Measurements from ENCODE around the gene PARD3B. TPM values are rescaled to one million over a fixed set of nuclear protein-coding genes. Genes with fewer than 3 reads are reported as not detected.
A peak's percentile ranks its signal among the peaks of the same experiment; 100 is the strongest.

The PARD3B gene
- polyA plus RNA-seq, 3 donors = 36.3 to 41.4 (median 37.7) TPM

GRCh38 chr2:205086662-205087061, 541.4 kb downstream of the PARD3B start:
- no peak for DNase-seq (ENCODE audit: low read depth in 3 of 3, low spot score in 2 of 3)

GRCh38 chr2:205087862-205088261, 542.6 kb downstream of the PARD3B start:
- DNase-seq (ENCODE audit: low read depth in 3 of 3, low spot score in 2 of 3) = no peak

GRCh38 chr2:205089958-205090357, 544.7 kb downstream of the PARD3B start:
- no peak for DNase-seq (ENCODE audit: low read depth in 3 of 3, low spot score in 2 of 3)

- no peak for DNase-seq (ENCODE audit: low read depth in 3 of 3, low spot score in 2 of 3)
Observed at GRCh38 chr2:205091411-205091810, 546.1 kb downstream of the PARD3B start.

GRCh38 chr2:205094031-205094430, 548.8 kb downstream of the PARD3B start:
- DNase-seq (ENCODE audit: low read depth in 3 of 3, low spot score in 2 of 3) = no peak

- DNase-seq (ENCODE audit: low read depth in 3 of 3, low spot score in 2 of 3) = no peak
Observed at GRCh38 chr2:205103699-205104098, 558.4 kb downstream of the PARD3B start.

- DNase-seq (ENCODE audit: low read depth in 3 of 3, low spot score in 2 of 3) = no peak
Observed at GRCh38 chr2:205107810-205108209, 562.5 kb downstream of the PARD3B start.

- DNase-seq (ENCODE audit: low read depth in 3 of 3, low spot score in 2 of 3) = no peak
Observed at GRCh38 chr2:205115511-205115910, 570.2 kb downstream of the PARD3B start.

GRCh38 chr2:205117125-205117524, 571.9 kb downstream of the PARD3B start:
- no peak for DNase-seq (ENCODE audit: low read depth in 3 of 3, low spot score in 2 of 3)

GRCh38 chr2:205119136-205119535, 573.9 kb downstream of the PARD3B start:
- peak in 1 of 3 donors; percentile 24 for DNase-seq (ENCODE audit: low read depth in 3 of 3, low spot score in 2 of 3)

- DNase-seq (ENCODE audit: low read depth in 3 of 3, low spot score in 2 of 3) = no peak
Observed at GRCh38 chr2:205128726-205129125, 583.5 kb downstream of the PARD3B start.

- no peak for DNase-seq (ENCODE audit: low read depth in 3 of 3, low spot score in 2 of 3)
Observed at GRCh38 chr2:205129531-205129930, 584.3 kb downstream of the PARD3B start.

GRCh38 chr2:205130111-205130829, 585.0 kb downstream of the PARD3B start:
- DNase-seq (ENCODE audit: low read depth in 3 of 3, low spot score in 2 of 3) = no peak

- DNase-seq (ENCODE audit: low read depth in 3 of 3, low spot score in 2 of 3) = no peak
Observed at GRCh38 chr2:205133544-205133943, 588.3 kb downstream of the PARD3B start.

GRCh38 chr2:205138735-205139134, 593.5 kb downstream of the PARD3B start:
- DNase-seq (ENCODE audit: low read depth in 3 of 3, low spot score in 2 of 3) = no peak

- DNase-seq (ENCODE audit: low read depth in 3 of 3, low spot score in 2 of 3) = no peak
Observed at GRCh38 chr2:205139822-205140463, 594.7 kb downstream of the PARD3B start.

- no peak for DNase-seq (ENCODE audit: low read depth in 3 of 3, low spot score in 2 of 3)
Observed at GRCh38 chr2:205141381-205141780, 596.1 kb downstream of the PARD3B start.

GRCh38 chr2:205145888-205146287, 600.6 kb downstream of the PARD3B start:
- no peak for DNase-seq (ENCODE audit: low read depth in 3 of 3, low spot score in 2 of 3)

- no peak for DNase-seq (ENCODE audit: low read depth in 3 of 3, low spot score in 2 of 3)
Observed at GRCh38 chr2:205148755-205149154, 603.5 kb downstream of the PARD3B start.

- no peak for DNase-seq (ENCODE audit: low read depth in 3 of 3, low spot score in 2 of 3)
Observed at GRCh38 chr2:205156457-205156856, 611.2 kb downstream of the PARD3B start.

GRCh38 chr2:205158404-205158803, 613.1 kb downstream of the PARD3B start:
- DNase-seq (ENCODE audit: low read depth in 3 of 3, low spot score in 2 of 3) = no peak

GRCh38 chr2:205161156-205161839, 616.0 kb downstream of the PARD3B start:
- no peak for DNase-seq (ENCODE audit: low read depth in 3 of 3, low spot score in 2 of 3)
